Measurements from ENCODE around the gene LAMP5.

- TF ChIP-seq CTCF (IDR thresholded peaks at IDR 0.05; ENCODE audit: low read depth, low read length, poor library complexity, severe bottlenecking) (no peak), EZH2phosphoT487 (IDR thresholded peaks at IDR 0.05; ENCODE audit: borderline replicate concordance, low read length) (no peak)
These were observed 35.6 kb upstream of the LAMP5 start for GRCh38 chr20:9478771-9479170.

Measured in DOHH2 (cell line).